GM21786 (cell line): ENCODE data around the gene TF.

ENCODE experiments used
- ATAC-seq: cut with Tn5 transposase; IDR thresholded peaks from one replicate; pipeline ENCODE4 v1.9.1; 2021; ENCODE audit not compliant: unreplicated experiment

Gene TF

DNA sequence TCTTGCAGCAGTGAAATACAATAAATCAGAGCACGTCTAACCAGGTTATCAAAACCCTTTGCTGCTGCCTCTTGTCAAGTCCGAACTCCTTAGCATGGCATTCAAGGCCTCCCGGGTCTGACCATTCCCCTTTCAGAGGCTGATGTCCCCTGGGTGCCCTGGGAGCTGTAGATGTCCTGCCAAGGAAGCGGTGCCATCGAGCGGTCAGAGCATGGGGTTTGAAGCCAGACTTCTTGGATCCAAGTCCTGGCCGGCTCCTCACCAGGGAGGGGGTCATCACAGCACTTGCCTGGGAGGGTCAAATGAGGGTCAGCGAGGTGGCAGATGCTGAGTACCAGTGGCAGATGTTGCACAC is 496 bp downstream of the TF start:
- no peak for ATAC-seq

DNA sequence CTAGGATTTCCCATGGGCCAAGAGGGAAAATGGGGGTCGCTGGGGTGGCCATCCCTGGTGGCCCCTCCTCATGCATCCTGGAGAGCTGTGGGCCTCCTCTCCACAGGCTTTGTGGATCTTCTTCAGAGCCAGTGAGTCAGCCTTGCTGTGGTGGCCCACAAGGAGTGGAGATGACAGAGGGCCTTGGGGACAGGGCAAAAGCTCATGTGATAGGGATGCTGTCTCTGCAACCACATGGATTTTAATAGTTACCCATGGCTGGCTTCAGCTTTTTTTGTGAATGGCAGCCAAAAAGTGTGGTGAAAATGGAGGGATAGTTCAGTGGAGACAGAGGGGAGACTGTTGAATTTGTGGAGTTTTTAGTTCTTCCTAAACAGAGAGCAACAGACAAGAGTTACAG is 1.2 kb downstream of the TF start:
- ATAC-seq = no peak

DNA sequence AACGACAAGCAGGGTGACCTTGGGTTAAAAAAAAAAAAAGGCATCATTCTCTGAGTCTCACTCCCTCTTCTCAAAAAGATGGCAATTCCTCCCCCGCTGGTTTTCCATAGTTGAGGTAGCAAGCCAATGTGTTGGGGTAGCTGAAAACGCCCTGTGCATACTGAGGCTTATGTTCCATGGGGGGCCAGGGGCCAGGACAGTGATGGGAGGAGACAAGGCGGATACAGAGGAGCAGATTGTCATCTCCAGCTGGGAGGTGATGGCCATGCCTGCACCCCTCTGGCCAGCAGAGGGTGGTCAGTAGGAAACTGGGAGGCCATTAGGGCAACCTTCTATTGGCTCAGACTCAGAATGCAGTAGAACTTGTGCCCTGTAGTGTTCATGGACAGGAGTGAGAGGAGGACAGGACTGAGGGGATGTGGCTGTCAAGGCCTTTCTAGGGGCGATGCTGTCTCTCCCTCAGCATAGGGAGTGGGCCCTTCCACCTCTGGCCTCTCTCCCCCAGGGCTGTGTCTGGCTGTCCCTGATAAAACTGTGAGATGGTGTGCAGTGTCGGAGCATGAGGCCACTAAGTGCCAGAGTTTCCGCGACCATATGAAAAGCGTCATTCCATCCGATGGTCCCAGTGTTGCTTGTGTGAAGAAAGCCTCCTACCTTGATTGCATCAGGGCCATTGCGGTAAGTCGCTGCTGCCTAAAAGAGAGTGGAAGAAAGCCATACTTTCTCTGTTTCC is 1.9 kb downstream of the TF start:
- ATAC-seq = no peak

DNA sequence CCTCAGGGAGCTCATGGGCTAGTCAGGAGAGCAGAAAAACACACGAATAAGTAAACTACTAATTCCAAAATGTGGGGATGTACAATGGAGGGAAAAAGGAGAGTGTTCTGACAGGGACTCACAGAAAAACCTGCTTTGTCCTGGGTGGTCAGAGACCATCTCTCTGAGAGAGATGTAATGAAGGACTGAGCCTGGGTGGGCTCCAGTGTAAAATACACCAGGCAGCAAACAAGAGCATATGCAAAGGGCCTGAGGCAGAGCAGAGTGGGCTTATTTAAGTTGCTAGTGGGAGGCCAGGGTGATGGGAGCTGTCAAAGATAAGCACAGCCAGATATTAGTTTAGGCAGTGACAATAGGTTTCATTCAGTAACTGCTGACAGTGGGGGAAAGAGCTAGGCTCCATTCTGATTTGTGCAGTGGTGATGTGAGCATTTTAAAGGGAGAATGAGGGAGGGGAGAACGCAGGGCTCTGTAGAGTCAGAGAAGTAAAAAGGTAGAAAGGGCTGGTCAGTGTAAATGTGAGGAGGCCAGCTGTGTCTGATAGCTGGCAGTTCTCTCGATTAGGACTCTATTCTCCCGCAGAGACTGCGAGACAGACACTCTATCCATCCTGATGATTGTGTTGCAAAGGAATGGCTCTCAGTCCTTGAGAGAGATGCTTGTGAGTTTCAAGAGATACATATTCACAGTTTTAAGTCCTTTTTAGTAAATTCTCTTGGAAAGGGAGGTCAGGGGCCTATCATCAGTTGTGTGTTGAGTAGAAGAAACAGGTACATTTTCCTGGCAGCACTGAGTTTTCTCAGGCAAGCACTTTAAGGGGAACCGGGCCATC is 3.5 kb downstream of the TF start:
- no peak for ATAC-seq

DNA sequence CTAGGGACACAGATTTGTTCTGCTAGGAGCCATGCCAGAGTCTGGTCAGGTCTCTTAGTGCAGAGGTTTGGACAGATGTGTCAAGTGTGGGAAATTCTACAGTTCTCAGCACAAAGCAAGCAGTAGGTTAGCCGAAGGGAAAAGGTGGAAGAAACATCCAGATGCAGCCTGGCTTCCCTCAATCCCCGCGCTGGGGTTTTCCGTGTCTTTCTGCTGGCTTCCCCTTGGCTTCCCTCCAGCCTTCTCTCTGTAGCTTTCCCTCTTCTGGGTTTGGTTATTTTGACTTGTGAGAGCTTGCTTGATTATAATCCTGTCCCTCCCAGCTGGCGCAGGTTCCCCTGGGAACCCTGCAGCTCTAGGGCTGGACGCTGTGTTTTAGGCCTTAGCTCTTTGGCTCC is 4.1 kb downstream of the TF start:
- ATAC-seq = no peak

DNA sequence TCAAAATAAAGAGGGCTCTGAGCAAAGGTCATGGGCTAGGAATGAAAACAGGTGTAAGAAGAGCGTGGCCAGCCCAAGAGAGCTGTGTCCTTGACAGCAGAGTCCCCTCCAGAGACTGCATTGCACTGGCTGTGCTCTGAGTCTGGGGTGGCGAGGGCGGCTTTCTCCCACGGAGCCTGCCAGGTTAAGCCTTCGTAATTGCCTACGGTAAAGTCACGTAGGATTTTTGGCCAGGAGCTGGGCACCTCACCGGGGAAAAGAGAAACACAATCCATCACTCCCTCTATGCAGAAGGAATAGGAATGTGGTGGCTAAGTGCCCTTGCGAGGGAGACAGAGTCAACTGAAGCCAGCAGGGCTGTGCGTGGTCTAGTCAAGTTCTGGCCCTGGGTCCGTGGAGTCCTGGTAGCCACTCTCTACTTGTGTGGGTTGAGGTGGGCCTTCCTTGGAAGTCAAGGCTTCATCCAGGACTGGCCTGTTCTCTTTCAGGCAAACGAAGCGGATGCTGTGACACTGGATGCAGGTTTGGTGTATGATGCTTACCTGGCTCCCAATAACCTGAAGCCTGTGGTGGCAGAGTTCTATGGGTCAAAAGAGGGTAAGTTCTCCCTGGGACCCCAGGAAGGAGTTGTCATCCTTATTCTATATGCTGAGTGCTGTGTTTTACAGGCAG is 7.0 kb downstream of the TF start:
- no peak for ATAC-seq

DNA sequence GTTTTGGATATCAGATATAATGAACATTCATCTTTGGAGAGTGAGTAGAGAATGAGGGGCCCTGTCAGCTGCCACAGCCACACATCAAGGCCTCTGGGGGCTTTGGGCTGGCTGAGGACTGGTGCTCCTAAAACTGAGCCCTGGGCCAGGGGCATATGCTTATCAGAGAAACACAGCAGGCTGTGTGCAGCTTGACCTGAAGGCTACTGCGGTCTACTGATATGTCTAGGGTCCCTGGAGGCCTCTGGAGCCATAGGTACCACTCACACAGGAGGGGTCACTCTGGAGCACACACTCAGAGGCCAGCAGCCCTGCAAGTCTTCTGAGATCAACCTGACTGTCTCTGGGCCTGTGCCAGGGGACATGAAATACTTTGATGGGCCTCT is 7.6 kb downstream of the TF start:
- ATAC-seq = no peak

DNA sequence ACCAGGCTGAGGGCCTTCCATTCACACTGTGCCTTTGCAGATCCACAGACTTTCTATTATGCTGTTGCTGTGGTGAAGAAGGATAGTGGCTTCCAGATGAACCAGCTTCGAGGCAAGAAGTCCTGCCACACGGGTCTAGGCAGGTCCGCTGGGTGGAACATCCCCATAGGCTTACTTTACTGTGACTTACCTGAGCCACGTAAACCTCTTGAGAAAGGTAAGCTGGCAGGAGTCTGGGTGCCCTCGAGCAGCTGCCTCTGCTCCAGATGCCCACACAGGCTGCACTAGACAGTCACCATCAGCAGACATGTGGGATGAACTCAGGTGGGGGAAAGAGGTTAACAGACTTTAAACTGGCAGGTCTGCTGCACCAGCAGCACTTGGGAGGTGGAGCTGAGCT is 8.3 kb downstream of the TF start:
- ATAC-seq = no peak

DNA sequence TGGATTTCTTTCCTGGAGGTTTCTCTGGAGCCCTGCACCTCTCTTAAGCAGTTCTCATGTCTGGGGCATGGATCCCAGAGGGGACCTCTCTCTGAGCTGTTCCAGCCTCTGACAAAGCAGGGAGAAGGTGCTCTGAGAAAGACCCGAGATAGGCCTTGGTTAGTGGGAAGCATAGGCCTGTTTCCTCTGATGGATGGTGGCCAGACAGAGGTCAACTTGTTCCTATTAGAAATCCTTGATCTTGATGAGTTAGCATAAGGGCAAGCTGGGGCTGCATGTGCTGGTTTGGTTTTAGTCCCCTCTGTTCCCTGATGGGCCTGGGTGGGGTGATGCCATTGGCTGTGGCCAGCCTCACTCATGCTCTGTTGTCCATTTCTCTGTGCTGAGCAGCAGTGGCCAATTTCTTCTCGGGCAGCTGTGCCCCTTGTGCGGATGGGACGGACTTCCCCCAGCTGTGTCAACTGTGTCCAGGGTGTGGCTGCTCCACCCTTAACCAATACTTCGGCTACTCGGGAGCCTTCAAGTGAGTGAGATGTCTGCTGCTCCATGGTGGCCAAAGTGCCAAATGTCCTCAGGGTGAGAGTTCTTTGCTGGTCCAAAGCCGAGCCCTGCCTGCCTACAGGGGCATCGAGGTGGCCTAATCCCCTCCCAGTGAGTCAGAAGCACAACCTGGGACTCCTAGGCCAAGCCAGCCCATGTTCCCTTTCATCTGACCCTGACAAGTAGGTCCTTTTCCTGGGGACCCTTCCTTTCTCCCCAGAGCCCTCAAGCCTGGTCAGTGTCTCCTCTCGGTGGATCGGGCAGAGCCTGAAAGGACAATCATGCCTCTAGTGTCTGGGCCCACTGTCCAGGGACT is 9.0 kb downstream of the TF start:
- ATAC-seq = no peak

DNA sequence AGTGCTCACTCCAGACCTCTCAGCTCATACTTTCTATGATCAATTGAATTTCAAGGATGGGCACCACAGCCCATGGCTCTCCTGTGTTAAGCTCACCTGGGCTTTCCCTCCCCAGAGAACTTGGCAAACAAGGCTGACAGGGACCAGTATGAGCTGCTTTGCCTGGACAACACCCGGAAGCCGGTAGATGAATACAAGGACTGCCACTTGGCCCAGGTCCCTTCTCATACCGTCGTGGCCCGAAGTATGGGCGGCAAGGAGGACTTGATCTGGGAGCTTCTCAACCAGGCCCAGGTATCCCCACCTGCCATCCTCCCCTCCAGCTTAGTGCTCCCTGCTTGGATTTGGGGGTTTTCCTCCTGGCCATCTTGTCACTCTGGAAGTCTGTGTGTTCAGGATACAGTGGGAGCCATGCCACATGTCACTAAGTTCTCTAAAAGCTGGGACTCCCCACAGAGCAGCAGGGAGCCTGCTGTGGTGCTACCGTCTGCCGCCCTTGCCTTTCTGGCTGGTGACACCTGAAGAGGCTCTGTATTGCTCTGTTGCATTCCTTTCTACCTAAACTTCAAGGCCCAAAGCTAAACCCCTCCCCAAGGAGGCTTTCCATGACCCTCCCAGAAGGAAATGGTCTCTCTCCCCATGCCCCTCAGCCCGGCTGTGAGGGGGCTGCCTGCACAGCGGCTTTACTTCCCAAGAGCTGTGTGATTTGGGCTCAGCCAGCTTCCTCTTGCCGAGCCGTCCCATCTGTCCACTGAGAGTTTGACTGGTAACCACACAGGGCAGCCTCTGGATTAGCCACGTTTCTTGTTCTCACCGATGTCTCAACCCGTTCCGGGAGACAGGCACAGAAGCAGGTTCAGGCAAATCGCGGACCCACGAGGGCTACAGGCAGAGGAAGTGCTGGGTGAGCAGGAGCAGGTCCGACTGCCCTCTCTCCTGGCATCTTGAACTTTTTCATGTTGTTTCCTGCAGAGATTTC is 10.8 kb downstream of the TF start:
- no peak for ATAC-seq

DNA sequence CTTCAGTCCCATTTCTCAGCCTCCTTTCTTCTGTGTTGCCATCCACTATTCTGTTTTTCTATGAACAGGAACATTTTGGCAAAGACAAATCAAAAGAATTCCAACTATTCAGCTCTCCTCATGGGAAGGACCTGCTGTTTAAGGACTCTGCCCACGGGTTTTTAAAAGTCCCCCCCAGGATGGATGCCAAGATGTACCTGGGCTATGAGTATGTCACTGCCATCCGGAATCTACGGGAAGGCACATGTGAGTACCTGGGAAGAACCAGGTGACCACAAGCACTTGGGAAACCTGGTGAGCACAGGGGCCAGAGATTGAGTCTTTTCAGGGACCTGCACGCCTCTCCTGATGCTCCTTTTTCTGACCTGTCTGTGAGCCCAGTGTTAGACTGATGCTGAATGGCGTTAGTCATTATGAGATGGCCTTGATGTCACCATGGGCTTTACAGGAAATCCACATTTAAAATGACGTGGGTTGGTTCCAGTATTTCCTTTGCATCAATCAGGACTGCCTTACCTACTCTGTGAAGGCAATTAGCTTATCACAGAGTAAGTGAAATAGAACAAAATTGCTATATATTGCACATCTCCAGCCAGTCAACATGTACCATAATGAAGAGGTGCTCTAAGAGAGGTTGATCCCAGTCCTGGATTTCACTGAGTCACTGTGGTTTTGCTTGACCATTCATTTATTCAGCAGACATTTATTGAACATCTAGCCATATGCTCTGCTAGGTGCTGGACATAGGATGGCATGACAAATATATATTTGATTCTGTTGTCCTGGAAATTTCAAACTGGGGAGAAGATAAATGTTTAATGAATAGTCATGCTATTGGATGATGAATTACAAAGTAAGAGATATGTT is 11.7 kb downstream of the TF start:
- no peak for ATAC-seq

DNA sequence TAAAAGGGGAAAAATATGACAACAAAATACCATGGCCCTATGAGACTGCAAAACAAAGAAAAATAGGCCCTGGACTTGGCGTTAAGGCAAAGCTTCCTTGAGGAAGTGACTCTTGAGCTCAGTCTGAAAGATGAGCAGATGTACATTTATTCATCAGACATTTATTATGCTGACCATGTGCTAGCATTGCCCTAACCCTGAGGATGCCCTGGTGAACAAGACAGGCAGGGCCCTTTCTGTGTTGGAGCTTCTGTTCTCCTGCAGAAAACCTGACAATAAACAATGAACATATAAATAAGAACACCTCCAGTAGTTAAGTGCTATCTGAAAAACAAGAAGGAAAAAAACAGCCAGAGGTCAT is 12.4 kb downstream of the TF start:
- no peak for ATAC-seq

DNA sequence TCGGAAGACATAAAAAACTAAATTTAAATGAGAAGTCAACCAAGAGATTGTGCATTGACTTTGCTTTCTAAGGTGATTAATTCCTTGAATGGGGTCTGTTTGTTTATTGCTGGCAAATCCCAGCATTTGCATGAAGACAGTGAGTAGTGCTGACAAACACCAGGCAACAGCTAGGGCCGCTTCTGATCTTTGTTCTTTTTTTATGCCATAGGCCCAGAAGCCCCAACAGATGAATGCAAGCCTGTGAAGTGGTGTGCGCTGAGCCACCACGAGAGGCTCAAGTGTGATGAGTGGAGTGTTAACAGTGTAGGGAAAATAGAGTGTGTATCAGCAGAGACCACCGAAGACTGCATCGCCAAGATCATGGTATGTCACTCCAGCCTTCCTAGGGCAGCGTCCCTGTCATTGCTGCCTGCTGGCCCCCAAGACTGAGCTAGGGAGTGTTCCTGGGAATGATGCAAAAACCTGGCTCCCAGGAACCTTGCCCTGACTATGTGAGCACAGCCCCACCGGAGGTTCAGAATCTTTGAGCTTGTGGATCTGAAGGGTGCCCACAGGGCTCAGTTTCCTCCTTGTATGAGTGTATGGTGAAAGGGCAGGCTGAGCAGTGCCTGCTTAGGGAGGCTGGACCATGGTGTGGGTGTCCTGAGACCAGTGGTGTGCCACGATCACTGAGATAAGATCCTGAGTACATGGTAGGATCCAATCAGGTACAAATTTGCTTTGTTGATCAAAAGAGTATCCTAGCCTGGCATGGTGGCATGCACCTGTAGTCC is 13.0 kb downstream of the TF start:
- ATAC-seq = no peak

DNA sequence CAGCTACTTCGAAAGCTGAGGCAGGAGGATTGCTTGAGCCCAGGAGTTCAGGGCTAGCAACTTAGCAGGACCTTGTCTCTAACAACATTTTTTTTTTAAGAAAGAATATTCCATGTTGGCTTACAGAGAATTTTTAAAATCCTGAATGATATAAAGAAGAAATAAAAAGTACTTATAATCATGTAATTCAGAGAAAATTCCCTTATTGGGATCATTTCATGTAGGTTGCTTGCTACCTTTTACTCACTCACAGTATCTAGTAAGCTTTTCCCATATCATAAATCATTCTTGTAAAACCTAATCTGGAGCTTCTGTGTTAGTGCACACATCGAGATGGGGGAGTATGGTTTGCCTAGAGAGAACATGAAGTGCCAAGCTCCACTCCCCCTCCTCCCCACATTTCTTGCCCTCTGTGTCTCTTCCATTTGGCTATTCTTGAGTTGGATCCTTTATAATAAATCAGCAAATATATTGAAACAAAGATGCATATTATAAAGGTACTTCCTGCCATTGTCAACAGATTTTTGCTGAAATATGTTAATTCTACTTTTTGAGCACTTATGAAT is 13.6 kb downstream of the TF start:
- ATAC-seq = no peak

DNA sequence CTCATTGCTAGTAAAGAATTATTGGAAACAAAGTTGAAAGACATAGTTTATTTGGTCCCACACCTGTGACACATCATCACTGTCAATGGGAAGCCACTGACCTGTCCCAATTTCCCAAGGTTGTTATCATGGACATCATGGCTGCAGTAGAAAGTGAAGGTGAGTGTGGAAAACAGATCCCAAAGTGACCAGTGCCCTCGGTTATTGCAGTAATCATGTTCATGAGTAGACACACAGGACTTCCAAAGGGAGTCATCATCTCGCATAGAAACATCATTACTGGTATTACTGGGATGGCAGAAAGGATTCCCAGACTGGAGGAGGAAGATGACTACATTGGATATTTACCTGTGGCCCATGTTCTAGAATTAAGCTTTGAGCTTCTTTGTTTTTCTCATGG is 14.7 kb downstream of the TF start:
- ATAC-seq = no peak

DNA sequence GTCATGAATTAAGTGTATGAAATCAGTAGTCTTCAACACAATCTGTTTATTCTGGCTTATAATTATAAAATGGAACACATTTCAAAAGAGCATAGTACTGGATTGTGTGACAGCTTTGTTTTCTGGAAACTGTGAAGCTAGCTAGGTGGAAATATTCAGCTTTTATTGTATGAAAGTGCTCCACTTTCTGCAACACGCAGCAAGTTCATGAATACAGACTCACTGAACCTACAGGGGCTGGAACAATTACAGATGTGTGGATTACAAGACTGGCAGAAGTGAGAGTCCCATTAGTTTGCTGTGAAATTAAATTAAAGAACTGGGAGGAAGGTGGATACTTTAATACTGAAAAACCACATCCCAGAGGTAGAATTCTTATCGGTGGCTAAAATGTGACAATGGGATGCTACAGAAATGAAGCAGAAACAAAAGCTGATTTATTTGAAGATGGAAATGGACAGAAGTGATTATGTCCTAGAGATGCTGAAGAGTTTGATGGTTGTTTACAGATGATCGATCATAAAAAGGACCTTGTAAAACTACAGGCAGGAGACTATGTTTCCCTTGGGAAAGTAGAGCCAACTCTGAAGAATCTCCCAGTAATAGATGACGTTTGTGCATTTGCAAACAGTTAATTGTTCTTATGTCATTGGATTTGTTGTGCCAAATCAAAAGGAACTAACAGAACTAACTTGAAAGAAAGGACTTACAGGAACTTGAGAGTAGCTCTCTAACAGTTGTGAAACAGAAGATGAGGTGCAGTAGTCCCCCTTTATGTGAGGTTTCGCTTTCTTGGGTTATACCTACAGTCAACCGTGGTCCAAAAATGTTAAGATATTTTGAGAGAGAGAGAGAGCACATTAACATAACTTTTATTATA is 15.7 kb downstream of the TF start:
- no peak for ATAC-seq

DNA sequence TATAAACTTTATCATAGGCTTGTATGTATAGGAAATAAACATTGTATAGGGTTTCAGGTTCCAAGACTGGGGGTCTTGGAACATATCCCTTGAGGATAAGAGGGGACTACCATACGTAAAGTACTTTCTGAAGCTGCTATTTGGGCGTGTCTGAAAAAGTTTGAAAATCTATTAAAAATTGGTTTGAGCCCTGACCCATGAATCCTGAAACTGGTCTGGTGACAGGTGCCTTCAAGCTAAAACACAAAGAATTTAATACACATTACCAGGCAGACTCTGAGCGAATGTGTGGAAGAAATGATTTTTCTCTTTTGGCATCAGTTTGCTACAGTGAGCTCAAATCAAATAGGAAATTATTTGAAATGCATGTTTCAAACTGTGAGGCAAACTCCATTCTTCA is 16.3 kb downstream of the TF start:
- no peak for ATAC-seq
